ENCODE data around the gene GIT2.

The GIT2 gene

DNA sequence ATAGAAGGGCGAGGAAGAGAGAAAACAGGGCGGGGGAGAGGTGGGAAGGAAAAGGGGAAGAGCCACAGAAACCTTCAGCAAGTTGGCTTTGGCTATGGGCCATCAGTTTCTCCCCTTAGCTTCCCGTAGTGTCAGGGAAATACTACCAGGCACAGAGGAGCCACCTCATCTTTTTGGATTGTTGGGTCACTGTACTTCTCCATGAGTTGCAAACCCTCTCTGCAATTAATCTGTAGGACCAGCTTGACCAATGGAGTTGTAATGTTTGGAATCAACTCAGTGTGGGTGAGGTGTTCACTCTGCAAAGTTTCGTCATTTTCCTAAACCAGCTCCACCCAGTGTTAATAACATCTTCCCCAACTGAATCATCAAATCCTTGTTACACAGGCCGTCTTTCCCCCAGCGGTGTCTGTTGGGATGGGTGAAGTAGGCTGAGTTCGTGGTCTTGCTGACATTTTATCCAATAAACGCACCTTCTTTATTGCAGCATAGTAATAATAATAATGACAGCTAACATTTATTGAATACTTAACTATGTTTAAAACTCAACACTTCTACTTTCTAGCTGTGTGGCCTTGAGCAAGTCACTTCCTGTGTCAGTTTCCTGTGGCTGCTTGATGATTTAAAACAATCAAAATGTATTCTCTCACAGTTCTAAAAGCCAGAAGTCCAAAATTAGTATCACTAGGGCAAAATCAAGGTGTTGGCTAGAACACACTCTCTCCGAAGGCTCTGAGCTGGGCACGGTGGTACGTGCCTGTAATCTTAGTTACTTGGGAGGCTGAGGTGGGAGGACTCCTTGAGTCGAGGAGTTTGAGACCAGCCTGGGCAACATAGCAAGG is 107.8 kb downstream of the GIT2 start:
- DNase-seq: peak; percentile 98

DNA sequence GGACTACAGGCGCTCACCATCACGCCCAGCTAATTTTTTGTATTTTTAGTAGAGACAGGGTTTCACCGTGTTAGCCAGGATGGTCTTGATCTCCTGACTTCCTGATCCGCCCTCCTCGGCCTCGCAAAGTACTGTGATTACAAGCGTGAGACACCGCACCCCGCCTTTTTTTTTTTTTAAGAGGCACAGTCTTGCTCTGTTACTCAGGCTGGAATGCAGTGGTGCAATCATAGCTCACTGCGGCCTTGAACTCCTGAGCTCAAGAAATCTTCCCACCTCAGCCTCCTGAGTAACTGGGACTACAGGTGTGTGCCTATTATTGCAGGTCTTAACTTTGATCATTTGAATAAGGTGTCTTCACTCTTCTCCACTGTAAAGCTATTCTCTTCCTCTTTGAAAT is 110.6 kb downstream of the GIT2 start:
- DNase-seq: peak; percentile 40

DNA sequence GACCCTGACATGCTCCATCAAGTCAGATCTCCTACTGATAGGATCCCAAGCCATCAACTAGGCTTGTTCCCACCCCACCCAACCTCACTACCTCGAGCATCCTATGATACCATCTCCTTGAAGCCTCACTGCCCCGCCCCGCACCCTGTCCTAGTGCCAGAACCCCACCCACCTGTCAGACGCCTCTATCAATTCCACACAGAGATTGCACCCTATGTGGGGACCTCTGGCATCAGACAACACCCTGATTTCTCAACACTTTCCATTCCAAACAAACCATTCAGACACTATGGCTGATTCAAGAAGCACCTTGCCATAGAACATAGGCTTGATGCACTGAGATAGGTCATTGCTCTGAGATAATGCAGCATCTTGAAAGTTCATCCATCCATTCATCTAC is 112.7 kb downstream of the GIT2 start:
- DNase-seq: no peak

DNA sequence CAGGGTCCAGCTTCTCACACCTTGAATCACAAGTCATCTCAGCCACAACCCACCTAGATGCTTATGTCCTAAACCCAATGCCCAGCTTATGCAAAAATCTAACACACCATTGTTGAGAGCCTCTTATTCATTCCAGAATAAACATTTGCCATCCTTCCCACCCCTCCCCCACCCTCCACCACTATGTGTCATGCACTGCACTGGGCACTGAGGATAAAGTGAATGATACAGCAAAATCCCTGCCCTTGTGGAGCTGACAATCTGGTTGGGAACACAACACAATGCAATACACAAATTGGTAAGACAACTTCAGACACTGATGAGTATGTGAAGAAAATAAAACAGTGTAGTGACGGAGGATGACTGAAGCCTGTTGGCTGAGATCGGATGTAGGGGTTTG is 114.4 kb downstream of the GIT2 start:
- DNase-seq: no peak

DNA sequence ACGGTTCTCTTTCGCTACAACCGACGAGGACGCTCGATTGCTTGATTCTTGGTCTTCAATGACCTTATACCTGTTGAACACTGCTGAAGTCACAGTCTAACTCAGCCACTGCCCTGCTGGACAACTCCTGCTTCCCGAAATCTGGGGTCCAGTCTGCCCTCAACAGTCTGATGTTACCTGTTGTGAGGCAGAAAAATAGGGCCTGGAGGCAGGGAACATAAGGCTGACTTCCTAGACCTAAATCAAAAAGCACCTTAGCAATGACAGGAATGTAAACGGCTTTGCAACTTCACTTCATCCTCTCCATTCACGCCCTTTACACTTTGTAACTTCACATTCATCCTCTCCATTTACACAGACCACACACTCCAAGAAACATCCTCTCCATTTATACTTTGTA is 115.2 kb downstream of the GIT2 start:
- DNase-seq: no peak

DNA sequence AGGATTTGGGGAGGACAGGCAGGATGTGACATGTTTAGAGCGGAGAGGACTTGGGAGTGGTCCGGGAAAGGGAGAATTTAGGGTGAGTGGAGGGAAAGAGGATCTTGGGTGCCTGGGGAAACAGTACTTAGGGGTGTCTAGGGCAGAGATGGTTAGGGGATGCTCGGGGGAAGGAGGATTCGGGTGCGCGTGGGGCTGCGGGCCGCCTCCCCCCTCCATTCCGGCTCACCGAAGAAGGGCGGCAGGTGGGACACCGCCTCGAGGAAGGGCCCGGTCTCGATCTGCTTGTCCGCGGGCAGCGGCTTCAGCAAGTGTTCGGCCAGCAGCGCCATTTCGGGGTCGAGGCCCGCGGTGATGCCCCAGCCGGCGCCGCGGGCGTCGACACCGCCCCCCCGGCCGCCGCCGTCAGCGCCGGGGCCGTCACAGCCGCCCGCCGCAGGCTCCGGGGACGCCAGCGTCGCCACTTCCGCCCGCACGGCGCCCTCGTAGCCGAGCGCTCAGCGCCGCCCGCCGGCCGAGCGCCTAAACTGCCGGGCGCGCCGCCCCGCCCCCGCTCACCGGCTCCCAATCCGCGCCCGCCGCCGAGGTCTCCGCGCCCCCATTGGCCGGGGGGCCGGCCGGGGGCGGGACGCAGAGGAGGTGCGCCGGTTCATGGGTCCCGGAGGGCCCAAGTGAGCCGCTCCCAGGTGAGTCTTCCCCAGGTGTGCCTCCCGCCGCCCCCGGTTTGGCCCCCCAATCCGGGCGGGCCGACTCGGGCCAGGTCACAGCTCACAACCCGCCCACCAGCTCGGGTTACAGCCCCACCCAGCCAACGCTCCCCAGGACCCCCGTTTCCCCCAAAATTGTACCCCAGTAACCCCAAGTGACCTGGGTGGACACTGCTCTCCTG is 115.9 kb downstream of the GIT2 start, which contains the start of gene GLTP:
GLTP (minus strand) TSS at position 499 of the 889 bp plus-strand sequence; CDS start at position 332, 167 bp downstream.
- DNase-seq: peak; percentile 80
